ENCODE measurements around the gene BCL2L13. TPM values are rescaled to one million over a fixed set of nuclear protein-coding genes. Genes with fewer than 3 reads are reported as not detected.

BCL2L13 gene
- total RNA-seq, 2 experiments from 2014 or later: 8.1 to 10.0 TPM

GRCh38 chr22:17772249-17772957 is 133.8 kb downstream of the BCL2L13 start:
- Mint-ChIP-seq H3K27me3 (no peaks in the 10 kb centered on the region), H3K36me3 (ENCODE audit: low read depth) (peaks cover 17% of the 10 kb centered on the region), H3K4me1 (ENCODE audit: low read depth) (peaks cover 73% of the 10 kb centered on the region), H3K27ac (peak overlapping the region; percentile 90), H3K4me3 (peak overlapping the region; percentile 90), H3K9me3 (no peaks in the 10 kb centered on the region)
- TF ChIP-seq CTCF (IDR thresholded peaks at IDR 0.05): no peak
- Histone ChIP-seq H3K36me3 (ENCODE audit: insufficient read depth, low read length) (peaks cover 15% of the 10 kb centered on the region), H3K4me1 (ENCODE audit: insufficient read depth, low read length) (peaks cover 84% of the 10 kb centered on the region), H3K27me3 (ENCODE audit: control insufficient read depth in 1 of 2, insufficient read depth in 2 of 2, low read length in 2 of 2) (no peaks in the 10 kb centered on the region), H3K9me3 (ENCODE audit: control insufficient read depth in 1 of 2, insufficient read depth in 1 of 2, low read length in 2 of 2) (no peaks in the 10 kb centered on the region), H3K4me3 (ENCODE audit: low read length) (peak overlapping the region; percentile 76), H3K27ac (ENCODE audit: low read depth in 1 of 2, low read length in 2 of 2) (peak overlapping the region in 1 of 2 donors; percentile 55)
- no peak for ATAC-seq (ENCODE audit: poor library complexity)
- intact Hi-C loops (cut with DNase I, micrococcal nuclease): loop anchor here in 1 of 2 experiments (10.0 kb wide), 1 partner anchor 138 kb away; the partner anchor contains the start of gene BCL2L13
- POLR2A ChIA-PET: interaction anchor here (0.8 to 1.9 kb wide), 3 partner anchors 9 to 305 kb away, joined by 4 to 6 read pairs (median 5); partner anchors contain the start of genes BCL2L13 and PEX26
- no peak for DNase-seq
- CTCF ChIA-PET: interaction anchor here (0.9 to 3.2 kb wide), 2 partner anchors 13 to 304 kb away, joined by 3 to 16 read pairs; no protein-coding TSS in a partner anchor

- H3K4me3 Mint-ChIP-seq: peak overlapping the region; percentile 90
- Histone ChIP-seq H3K27ac (ENCODE audit: low read depth in 1 of 2, low read length in 2 of 2) (peak overlapping the region in 1 of 2 donors; percentile 1), H3K27me3 (ENCODE audit: control insufficient read depth in 1 of 2, insufficient read depth in 2 of 2, low read length in 2 of 2) (no peaks in the 10 kb centered on the region), H3K4me3 (ENCODE audit: low read length) (peak overlapping the region; percentile 76), H3K9me3 (ENCODE audit: control insufficient read depth in 1 of 2, insufficient read depth in 1 of 2, low read length in 2 of 2) (no peaks in the 10 kb centered on the region), H3K4me1 (ENCODE audit: insufficient read depth, low read length) (peaks cover 83% of the 10 kb centered on the region), H3K36me3 (ENCODE audit: insufficient read depth, low read length) (peaks cover 15% of the 10 kb centered on the region)
- TF ChIP-seq CTCF (IDR thresholded peaks at IDR 0.05): no peak
- ChIA-PET CTCF (interaction anchor here (0.9 to 3.2 kb wide), 3 partner anchors 12 to 303 kb away, joined by 3 to 16 read pairs (median 4); no protein-coding TSS in a partner anchor), POLR2A (interaction anchor here (0.8 to 1.9 kb wide), 6 partner anchors 9 to 305 kb away, joined by 3 to 7 read pairs (median 5); partner anchors contain the start of genes BCL2L13 and PEX26)
- no peak for ATAC-seq (ENCODE audit: poor library complexity)
- DNase-seq: peak in 3 of 14 experiments; percentile 11 to 43 (median 40)
- intact Hi-C loops (cut with DNase I, micrococcal nuclease): loop anchor here in 1 of 2 experiments (10.0 kb wide), 1 partner anchor 138 kb away; the partner anchor contains the start of gene BCL2L13
- H3K36me3 Mint-ChIP-seq (ENCODE audit: low read depth): peaks cover 21% of the 10 kb centered on the region
- H3K4me1 Mint-ChIP-seq (ENCODE audit: low read depth): peaks cover 73% of the 10 kb centered on the region
- H3K27ac Mint-ChIP-seq: peak overlapping the region; percentile 90
- H3K27me3 Mint-ChIP-seq: no peaks in the 10 kb centered on the region
- no peaks in the 10 kb centered on the region for H3K9me3 Mint-ChIP-seq
Measured at GRCh38 chr22:17772958-17773605, 134.5 kb downstream of the BCL2L13 start.

- POLR2A ChIA-PET: interaction anchor here (1.1 to 1.9 kb wide), 5 partner anchors 8 to 304 kb away, joined by 3 to 7 read pairs (median 5); partner anchors contain the start of gene PEX26
- TF ChIP-seq CTCF (IDR thresholded peaks at IDR 0.05): no peak
- Histone ChIP-seq H3K36me3 (ENCODE audit: insufficient read depth, low read length) (peaks cover 14% of the 10 kb centered on the region), H3K27ac (ENCODE audit: low read depth in 1 of 2, low read length in 2 of 2) (no peak overlapping the region), H3K4me1 (ENCODE audit: insufficient read depth, low read length) (peaks cover 85% of the 10 kb centered on the region), H3K27me3 (ENCODE audit: control insufficient read depth in 1 of 2, insufficient read depth in 2 of 2, low read length in 2 of 2) (no peaks in the 10 kb centered on the region), H3K9me3 (ENCODE audit: control insufficient read depth in 1 of 2, insufficient read depth in 1 of 2, low read length in 2 of 2) (no peaks in the 10 kb centered on the region), H3K4me3 (ENCODE audit: low read length) (peak overlapping the region; percentile 76)
- peaks cover 74% of the 10 kb centered on the region for H3K4me1 Mint-ChIP-seq (ENCODE audit: low read depth)
- peak overlapping the region; percentile 90 for H3K27ac Mint-ChIP-seq
- CTCF ChIA-PET: interaction anchor here (1.3 to 3.2 kb wide), 2 partner anchors 11 to 31 kb away, joined by 4 to 16 read pairs; no protein-coding TSS in a partner anchor
- peaks cover 21% of the 10 kb centered on the region for H3K36me3 Mint-ChIP-seq (ENCODE audit: low read depth)
- DNase-seq (peak; percentile 34 to 85 (median 46)), ATAC-seq (ENCODE audit: poor library complexity) (peak; percentile 47)
- peak overlapping the region; percentile 90 for H3K4me3 Mint-ChIP-seq
- H3K27me3 Mint-ChIP-seq: no peaks in the 10 kb centered on the region
- no peaks in the 10 kb centered on the region for H3K9me3 Mint-ChIP-seq
- intact Hi-C loops (cut with DNase I, micrococcal nuclease): loop anchor here in 1 of 2 experiments (10.0 kb wide), 1 partner anchor 139 kb away; the partner anchor contains the start of gene BCL2L13
Measured at GRCh38 chr22:17773606-17774205, 135.1 kb downstream of the BCL2L13 start.

All from CD4-positive, alpha-beta T cell (primary cell).